ENCODE results near the gene TANC1.

Gene TANC1

DNA sequence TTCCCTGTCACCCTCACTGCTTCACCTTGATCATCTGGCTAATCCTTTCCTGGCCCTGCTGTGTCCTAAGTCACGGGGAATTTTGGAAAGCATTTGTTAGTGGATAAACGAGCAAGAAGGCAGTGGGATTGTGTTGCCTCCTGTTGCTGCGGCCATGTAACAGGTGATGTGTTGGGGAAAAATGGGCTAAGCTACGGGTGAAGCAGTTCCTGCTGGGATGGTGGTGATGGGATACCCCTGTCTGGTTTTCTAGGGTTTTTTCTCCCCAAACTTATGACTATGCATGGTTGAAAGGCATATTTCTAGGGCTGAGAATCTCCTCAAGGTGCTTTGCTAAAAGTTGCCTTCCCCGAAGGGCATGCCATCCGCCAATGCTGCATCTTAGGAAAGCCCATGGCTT, 249.9 kb downstream of the TANC1 start:
- Histone ChIP-seq H3K9me3 (ENCODE audit: control insufficient read depth in 1 of 2, low read length in 2 of 2) (no peaks in the 10 kb centered on the region), H3K9ac (ENCODE audit: low read depth in 1 of 2, low read length in 2 of 2) (no peak overlapping the region), H3K4me1 (ENCODE audit: control insufficient read depth in 1 of 2, insufficient read depth in 2 of 2, low read length in 2 of 2) (no peaks in the 10 kb centered on the region), H3K36me3 (ENCODE audit: control insufficient read depth in 1 of 2, insufficient read depth in 2 of 2, low read length in 2 of 2) (peaks cover 20 to 75% of the 10 kb centered on the region in 2 donors), H3K27ac (ENCODE audit: low read depth, low read length) (no peak overlapping the region), H3K4me3 (ENCODE audit: low read depth in 1 of 2, low read length in 2 of 2) (no peak overlapping the region), H3K27me3 (ENCODE audit: control insufficient read depth in 1 of 2, insufficient read depth in 2 of 2, low read length in 2 of 2) (no peaks in the 10 kb centered on the region)

DNA sequence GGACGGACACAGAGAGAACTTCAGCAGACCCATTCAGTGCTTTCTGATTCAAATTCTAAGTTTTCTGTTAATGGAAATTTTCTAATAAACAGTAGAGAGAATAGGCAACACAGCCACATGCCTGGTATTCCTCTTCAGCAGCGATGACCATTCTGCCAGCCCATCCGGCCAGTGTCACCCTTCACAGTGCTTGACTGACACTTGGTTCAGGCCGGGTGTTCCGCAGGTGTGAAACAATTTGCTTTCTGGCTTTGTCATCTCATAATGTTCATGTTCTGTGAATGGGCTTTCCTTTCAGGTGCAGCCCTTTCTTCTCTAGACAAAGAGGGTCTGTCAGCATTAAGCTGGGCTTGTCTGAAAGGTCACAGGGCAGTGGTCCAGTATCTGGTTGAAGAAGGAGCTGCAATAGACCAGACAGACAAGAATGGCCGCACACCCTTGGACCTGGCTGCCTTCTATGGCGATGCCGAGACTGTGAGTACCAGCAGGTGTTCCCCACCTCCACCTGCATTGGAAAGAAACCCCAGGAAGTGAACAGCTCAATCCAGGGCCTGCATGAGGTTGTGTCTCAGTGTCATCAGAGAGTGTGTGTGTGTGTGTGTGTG, 251.1 kb downstream of the TANC1 start:
- H3K36me3 ChIP-seq (ENCODE audit: control insufficient read depth in 1 of 2, insufficient read depth in 2 of 2, low read length in 2 of 2), result peaks cover 18 to 82% of the 10 kb centered on the region in 2 donors
- H3K27me3 ChIP-seq (ENCODE audit: control insufficient read depth in 1 of 2, insufficient read depth in 2 of 2, low read length in 2 of 2), result no peaks in the 10 kb centered on the region
- no peaks in the 10 kb centered on the region for H3K9me3 ChIP-seq (ENCODE audit: control insufficient read depth in 1 of 2, low read length in 2 of 2)

DNA sequence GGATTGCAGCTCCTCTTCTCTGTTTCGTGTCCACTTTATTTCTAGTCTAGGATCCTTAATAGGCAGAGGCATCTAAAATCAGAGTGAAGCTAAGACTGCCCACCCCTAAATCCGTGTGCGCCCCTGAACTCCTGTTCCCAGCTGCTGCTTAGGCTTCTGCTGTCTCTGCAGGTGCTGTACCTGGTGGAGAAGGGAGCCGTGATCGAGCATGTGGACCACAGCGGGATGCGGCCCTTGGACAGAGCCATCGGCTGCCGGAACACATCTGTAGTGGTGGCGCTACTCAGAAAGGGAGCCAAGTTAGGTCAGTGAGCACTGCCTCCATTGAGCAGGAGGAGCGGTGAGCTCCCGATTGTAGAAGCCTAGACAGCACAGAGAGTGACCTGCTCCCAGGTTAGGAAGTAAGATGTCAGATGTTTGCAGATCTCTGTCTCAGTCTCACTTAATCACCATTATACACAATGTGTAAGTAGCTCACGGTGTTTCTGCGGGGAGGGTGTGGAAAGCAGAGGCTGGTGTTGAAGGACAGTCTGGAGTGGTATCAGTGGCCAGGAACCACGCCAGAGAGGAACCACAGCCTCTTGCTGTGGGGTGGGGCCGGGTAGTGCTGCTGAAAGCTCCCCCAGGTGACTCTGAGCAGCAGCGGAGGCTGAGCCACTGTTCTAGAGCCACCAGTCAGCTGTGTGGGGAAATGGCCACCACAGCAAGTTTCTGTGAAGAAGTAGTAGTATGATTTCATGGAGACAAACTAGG, 255.8 kb downstream of the TANC1 start:
- H3K4me1 ChIP-seq (ENCODE audit: control insufficient read depth in 1 of 2, insufficient read depth in 2 of 2, low read length in 2 of 2), result no peaks in the 10 kb centered on the region
- H3K4me3 ChIP-seq (ENCODE audit: low read depth in 1 of 2, low read length in 2 of 2), result no peak overlapping the region
- no peak overlapping the region for H3K27ac ChIP-seq (ENCODE audit: low read depth, low read length)
- H3K27me3 ChIP-seq (ENCODE audit: control insufficient read depth in 1 of 2, insufficient read depth in 2 of 2, low read length in 2 of 2), result no peaks in the 10 kb centered on the region
- no peak overlapping the region for H3K9ac ChIP-seq (ENCODE audit: low read depth in 1 of 2, low read length in 2 of 2)
- peaks cover 27 to 74% of the 10 kb centered on the region in 2 donors for H3K36me3 ChIP-seq (ENCODE audit: control insufficient read depth in 1 of 2, insufficient read depth in 2 of 2, low read length in 2 of 2)
- H3K9me3 ChIP-seq (ENCODE audit: control insufficient read depth in 1 of 2, low read length in 2 of 2), result no peaks in the 10 kb centered on the region

More for the DNA sequence above, 251.1 kb downstream of the TANC1 start:
- Histone ChIP-seq H3K27ac (ENCODE audit: low read depth, low read length) (no peak overlapping the region), H3K9ac (ENCODE audit: low read depth in 1 of 2, low read length in 2 of 2) (no peak overlapping the region), H3K4me1 (ENCODE audit: control insufficient read depth in 1 of 2, insufficient read depth in 2 of 2, low read length in 2 of 2) (no peaks in the 10 kb centered on the region), H3K4me3 (ENCODE audit: low read depth in 1 of 2, low read length in 2 of 2) (no peak overlapping the region)

DNA sequence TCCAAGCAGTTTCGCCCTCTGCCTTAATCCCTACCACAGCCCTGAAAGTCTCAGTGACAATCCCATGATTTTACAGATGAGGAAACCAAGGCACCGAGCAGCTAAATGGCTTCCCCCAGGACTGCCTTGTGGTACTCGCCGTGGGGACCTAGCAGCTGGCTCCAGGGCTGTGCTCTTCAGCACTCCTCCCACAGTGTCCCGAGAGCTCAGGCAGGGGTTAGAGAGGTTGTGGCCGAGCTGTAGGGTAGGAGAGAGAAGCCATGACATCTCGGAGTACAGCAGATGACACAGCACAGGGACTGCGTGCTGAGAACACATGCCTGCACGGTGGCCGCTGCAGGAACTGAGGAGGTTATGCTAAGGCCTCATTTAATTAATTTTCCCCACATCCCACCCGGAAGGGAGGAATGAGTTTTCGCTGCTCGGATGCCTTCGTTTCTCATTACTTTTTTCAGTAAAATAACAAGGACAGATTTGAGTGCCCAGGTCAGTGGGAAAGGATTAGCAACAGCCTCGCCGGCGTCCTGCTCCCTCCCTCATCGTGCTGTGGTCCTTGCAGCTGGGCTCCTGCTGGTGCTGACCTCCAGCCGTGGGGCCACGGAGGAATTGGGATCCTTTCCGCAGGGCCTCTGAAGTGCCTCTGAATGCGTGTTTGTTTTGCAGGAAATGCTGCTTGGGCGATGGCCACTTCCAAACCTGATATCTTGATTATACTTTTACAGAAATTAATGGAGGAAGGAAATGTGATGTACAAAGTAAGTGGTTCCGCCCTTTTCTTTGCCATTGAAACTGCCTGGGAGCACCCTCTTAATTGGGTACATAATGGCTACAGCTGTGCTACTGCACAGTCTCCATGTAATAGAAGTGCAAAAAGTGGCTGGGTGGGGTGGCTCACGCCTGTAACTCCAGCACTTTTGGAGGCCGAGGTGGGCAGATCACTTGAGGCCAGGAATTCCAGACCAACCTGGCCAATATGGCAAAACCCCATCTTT, 256.9 kb downstream of the TANC1 start:
- H3K9me3 ChIP-seq (ENCODE audit: control insufficient read depth in 1 of 2, low read length in 2 of 2), result no peaks in the 10 kb centered on the region
- H3K27me3 ChIP-seq (ENCODE audit: control insufficient read depth in 1 of 2, insufficient read depth in 2 of 2, low read length in 2 of 2), result no peaks in the 10 kb centered on the region
- peaks cover 29 to 77% of the 10 kb centered on the region in 2 donors for H3K36me3 ChIP-seq (ENCODE audit: control insufficient read depth in 1 of 2, insufficient read depth in 2 of 2, low read length in 2 of 2)
- H3K4me1 ChIP-seq (ENCODE audit: control insufficient read depth in 1 of 2, insufficient read depth in 2 of 2, low read length in 2 of 2), result no peaks in the 10 kb centered on the region
- no peak overlapping the region for H3K4me3 ChIP-seq (ENCODE audit: low read depth in 1 of 2, low read length in 2 of 2)
- no peak overlapping the region for H3K27ac ChIP-seq (ENCODE audit: low read depth, low read length)
- no peak overlapping the region for H3K9ac ChIP-seq (ENCODE audit: low read depth in 1 of 2, low read length in 2 of 2)

DNA sequence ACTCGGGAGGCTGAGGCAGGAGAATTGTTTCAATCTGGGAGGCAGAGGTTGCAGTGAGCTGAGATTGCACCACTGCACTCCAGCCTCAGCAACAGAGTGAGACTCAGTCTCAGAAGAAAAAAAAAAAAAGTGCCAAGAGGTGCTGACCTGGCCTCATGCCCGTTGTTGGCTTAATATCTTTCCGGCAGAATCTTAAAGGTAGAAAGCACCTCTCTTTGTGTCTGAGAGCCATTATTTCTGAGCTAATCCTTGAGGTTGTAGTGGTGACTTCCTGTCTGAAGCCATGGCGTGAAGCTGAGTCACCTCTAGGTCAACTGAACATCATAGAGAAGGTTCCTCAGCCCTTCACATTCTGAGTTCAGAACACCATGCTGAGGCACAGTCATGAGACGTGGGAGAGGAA, 257.6 kb downstream of the TANC1 start:
- Histone ChIP-seq H3K36me3 (ENCODE audit: control insufficient read depth in 1 of 2, insufficient read depth in 2 of 2, low read length in 2 of 2) (peaks cover 33 to 78% of the 10 kb centered on the region in 2 donors), H3K27me3 (ENCODE audit: control insufficient read depth in 1 of 2, insufficient read depth in 2 of 2, low read length in 2 of 2) (no peaks in the 10 kb centered on the region), H3K4me3 (ENCODE audit: low read depth in 1 of 2, low read length in 2 of 2) (no peak overlapping the region), H3K9me3 (ENCODE audit: control insufficient read depth in 1 of 2, low read length in 2 of 2) (no peaks in the 10 kb centered on the region), H3K9ac (ENCODE audit: low read depth in 1 of 2, low read length in 2 of 2) (no peak overlapping the region), H3K4me1 (ENCODE audit: control insufficient read depth in 1 of 2, insufficient read depth in 2 of 2, low read length in 2 of 2) (no peaks in the 10 kb centered on the region), H3K27ac (ENCODE audit: low read depth, low read length) (no peak overlapping the region)

- Histone ChIP-seq H3K4me1 (ENCODE audit: control insufficient read depth in 1 of 2, insufficient read depth in 2 of 2, low read length in 2 of 2) (no peaks in the 10 kb centered on the region), H3K4me3 (ENCODE audit: low read depth in 1 of 2, low read length in 2 of 2) (no peak overlapping the region), H3K9me3 (ENCODE audit: control insufficient read depth in 1 of 2, low read length in 2 of 2) (no peaks in the 10 kb centered on the region), H3K9ac (ENCODE audit: low read depth in 1 of 2, low read length in 2 of 2) (no peak overlapping the region), H3K27me3 (ENCODE audit: control insufficient read depth in 1 of 2, insufficient read depth in 2 of 2, low read length in 2 of 2) (no peaks in the 10 kb centered on the region), H3K36me3 (ENCODE audit: control insufficient read depth in 1 of 2, insufficient read depth in 2 of 2, low read length in 2 of 2) (peaks cover 32 to 71% of the 10 kb centered on the region in 2 donors), H3K27ac (ENCODE audit: low read depth, low read length) (no peak overlapping the region)
Measured at GRCh38 chr2:159226608-159227385, 258.4 kb downstream of the TANC1 start.

DNA sequence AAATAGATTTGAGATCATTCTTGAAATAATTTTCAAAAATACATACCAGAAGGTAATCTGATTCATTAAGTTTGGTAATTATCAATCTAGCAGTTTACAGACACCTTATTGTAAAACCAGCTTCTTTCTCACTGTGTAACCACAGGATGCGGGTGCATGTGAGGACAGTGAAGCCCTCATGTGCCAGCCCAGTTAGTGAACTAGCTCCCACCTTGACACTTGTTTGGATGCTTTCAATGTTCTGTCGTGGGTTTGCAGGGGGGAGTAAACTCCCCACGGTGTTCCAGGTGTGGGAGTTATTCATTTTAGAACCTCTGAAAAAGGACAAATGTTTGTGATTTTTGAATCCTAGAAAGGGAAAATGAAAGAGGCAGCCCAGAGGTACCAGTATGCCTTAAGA, 259.0 kb downstream of the TANC1 start:
- Histone ChIP-seq H3K4me1 (ENCODE audit: control insufficient read depth in 1 of 2, insufficient read depth in 2 of 2, low read length in 2 of 2) (no peaks in the 10 kb centered on the region), H3K4me3 (ENCODE audit: low read depth in 1 of 2, low read length in 2 of 2) (no peak overlapping the region), H3K27me3 (ENCODE audit: control insufficient read depth in 1 of 2, insufficient read depth in 2 of 2, low read length in 2 of 2) (no peaks in the 10 kb centered on the region), H3K27ac (ENCODE audit: low read depth, low read length) (no peak overlapping the region), H3K9ac (ENCODE audit: low read depth in 1 of 2, low read length in 2 of 2) (no peak overlapping the region), H3K36me3 (ENCODE audit: control insufficient read depth in 1 of 2, insufficient read depth in 2 of 2, low read length in 2 of 2) (peaks cover 31 to 65% of the 10 kb centered on the region in 2 donors), H3K9me3 (ENCODE audit: control insufficient read depth in 1 of 2, low read length in 2 of 2) (no peaks in the 10 kb centered on the region)

DNA sequence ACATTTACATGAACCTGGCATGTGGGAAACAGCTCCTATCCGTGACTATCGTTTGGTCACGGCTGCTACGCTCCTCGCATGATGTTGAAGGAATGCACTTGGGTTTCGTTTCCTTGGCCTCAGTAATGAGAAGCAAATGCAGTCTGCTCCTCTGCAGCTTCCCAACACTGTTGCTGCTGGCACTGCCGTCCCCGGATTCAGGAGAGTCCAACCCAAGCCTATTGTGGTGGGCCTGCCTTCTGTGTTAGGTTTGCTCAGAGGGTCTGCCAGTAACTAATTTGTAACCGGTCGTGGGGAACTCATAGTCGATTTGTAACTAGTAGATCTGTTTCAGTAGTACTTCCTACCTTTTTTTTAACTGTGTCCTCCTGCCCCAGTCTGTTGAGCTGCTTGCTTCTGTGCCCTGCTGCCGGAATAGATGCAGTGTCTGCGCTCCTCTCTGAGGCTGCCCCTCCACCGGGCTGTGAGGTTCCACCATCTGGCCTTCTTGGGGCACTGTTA, 259.7 kb downstream of the TANC1 start:
- H3K4me1 ChIP-seq (ENCODE audit: control insufficient read depth in 1 of 2, insufficient read depth in 2 of 2, low read length in 2 of 2), result no peaks in the 10 kb centered on the region
- H3K9ac ChIP-seq (ENCODE audit: low read depth in 1 of 2, low read length in 2 of 2), result no peak overlapping the region
- H3K27me3 ChIP-seq (ENCODE audit: control insufficient read depth in 1 of 2, insufficient read depth in 2 of 2, low read length in 2 of 2), result no peaks in the 10 kb centered on the region
- H3K27ac ChIP-seq (ENCODE audit: low read depth, low read length), result no peak overlapping the region
- H3K4me3 ChIP-seq (ENCODE audit: low read depth in 1 of 2, low read length in 2 of 2), result no peak overlapping the region
- no peaks in the 10 kb centered on the region for H3K9me3 ChIP-seq (ENCODE audit: control insufficient read depth in 1 of 2, low read length in 2 of 2)
- peaks cover 31 to 63% of the 10 kb centered on the region in 2 donors for H3K36me3 ChIP-seq (ENCODE audit: control insufficient read depth in 1 of 2, insufficient read depth in 2 of 2, low read length in 2 of 2)

DNA sequence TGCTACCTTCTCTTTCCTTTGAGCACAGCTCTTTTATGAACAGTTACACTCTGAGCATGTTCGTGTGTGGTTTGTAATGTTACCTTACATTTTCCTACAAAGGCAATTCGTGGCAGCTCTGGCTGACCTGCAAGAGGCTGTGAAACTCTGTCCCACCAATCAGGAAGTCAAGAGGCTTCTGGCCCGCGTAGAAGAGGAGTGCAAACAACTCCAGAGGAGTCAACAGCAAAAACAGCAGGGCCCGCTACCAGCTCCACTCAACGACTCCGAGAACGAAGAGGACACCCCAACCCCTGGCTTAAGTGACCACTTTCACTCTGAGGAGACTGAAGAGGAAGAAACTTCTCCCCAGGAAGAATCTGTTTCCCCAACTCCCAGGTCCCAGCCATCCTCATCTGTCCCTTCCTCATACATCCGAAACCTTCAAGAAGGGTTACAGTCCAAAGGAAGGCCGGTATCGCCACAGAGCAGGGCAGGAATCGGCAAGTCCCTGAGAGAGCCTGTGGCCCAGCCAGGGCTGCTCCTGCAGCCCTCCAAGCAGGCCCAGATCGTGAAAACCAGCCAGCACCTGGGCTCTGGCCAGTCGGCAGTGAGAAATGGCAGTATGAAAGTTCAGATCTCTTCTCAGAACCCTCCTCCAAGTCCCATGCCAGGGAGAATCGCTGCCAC, 261.2 kb downstream of the TANC1 start:
- Histone ChIP-seq H3K9ac (ENCODE audit: low read depth in 1 of 2, low read length in 2 of 2) (no peak overlapping the region), H3K27me3 (ENCODE audit: control insufficient read depth in 1 of 2, insufficient read depth in 2 of 2, low read length in 2 of 2) (no peaks in the 10 kb centered on the region), H3K27ac (ENCODE audit: low read depth, low read length) (no peak overlapping the region), H3K4me1 (ENCODE audit: control insufficient read depth in 1 of 2, insufficient read depth in 2 of 2, low read length in 2 of 2) (no peaks in the 10 kb centered on the region), H3K9me3 (ENCODE audit: control insufficient read depth in 1 of 2, low read length in 2 of 2) (no peaks in the 10 kb centered on the region), H3K36me3 (ENCODE audit: control insufficient read depth in 1 of 2, insufficient read depth in 2 of 2, low read length in 2 of 2) (peaks cover 31 to 57% of the 10 kb centered on the region in 2 donors), H3K4me3 (ENCODE audit: low read depth in 1 of 2, low read length in 2 of 2) (no peak overlapping the region)

All from duodenal mucosa (tissue), 2 donors.